Colonic mucosa (tissue), 4 donors: ENCODE results near the gene VWA5B1. TPM values are rescaled to one million over a fixed set of nuclear protein-coding genes. Genes with fewer than 3 reads are reported as not detected.

Experiments
- DNase-seq: peaks from one replicate; pipeline ENCODE4 v3.0.0-alpha.2; 2020
- H3K27ac ChIP-seq: fragments of 200-600 bp; one replicate; pipeline ENCODE4 v1.8.0; 2021
- H3K27me3 ChIP-seq: fragments of 200-600 bp; one replicate; pipeline ENCODE4 v1.8.0; 2021
- H3K36me3 ChIP-seq: fragments of 200-600 bp; one replicate; pipeline ENCODE4 v1.8.0; 2021
- H3K4me1 ChIP-seq: fragments of 200-600 bp; one replicate; pipeline ENCODE4 v1.8.0; 2021; ENCODE audit warnings: mild to moderate bottlenecking
- H3K4me3 ChIP-seq: fragments of 200-600 bp; one replicate; pipeline ENCODE4 v1.8.0; 2021
- H3K9ac ChIP-seq, 2 donors: one replicate each; pipeline ENCODE4 v1.7.0; 2013; ENCODE audit warnings: control low read depth in 2 of 2, low read depth in 2 of 2, low read length in 2 of 2
- H3K9me3 ChIP-seq: fragments of 200-600 bp; one replicate; pipeline ENCODE4 v1.8.0; 2021
- CTCF ChIP-seq: fragments of 200-600 bp; IDR thresholded peaks from one replicate; pipeline ENCODE4 v1.8.0; 2022; ENCODE audit warnings: antibody characterized with exemption, mild to moderate bottlenecking
- intact Hi-C: fragments of 100-400 bp; cut with DNase I; formaldehyde crosslinking; loops from one replicate; pipeline ENCODE4 v1.14.1; 2022
- total RNA-seq, 2 donors: library from RNA; stranded (reverse); fragmentation: NEBNext Ultra II Directional in 1 of 2; extraction: Animal tissue kit (Norgen Biotek cat#: 25700) in 1 of 2; gene quantifications; one replicate each; pipeline ENCODE4 v1.2.1, GENCODE V29; 2021
- donor health status: healthy.
- donor health status: DM: no; HTN: no; CAD: no.
- donor health status: DM: no; HTN: no; CAD: no.

Gene VWA5B1
- total RNA-seq, 2 donors from 2014 or later: 0.29 to 0.30 TPM

DNA sequence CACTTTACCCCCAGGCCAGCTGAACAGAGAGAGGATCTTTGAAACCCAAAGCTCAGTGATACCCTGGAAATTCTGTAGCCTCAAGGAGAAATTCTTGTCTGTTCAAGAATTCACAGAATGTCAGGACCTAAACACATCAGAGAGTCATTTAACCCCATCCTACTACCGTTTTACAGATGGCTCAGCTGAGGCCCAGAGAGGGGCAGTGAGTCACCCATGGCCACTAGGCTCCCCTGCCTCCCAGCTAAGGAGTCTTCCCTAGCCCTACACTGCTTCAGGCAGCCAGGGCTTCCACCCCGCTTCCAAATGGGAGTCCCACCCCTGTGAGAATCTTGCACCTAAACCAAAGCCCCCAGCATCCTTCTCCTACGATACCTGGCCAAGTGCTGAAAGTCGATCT, 28.3 kb downstream of the VWA5B1 start:
- TF ChIP-seq CTCF: no peak
- Histone ChIP-seq H3K27me3 (no peaks in the 10 kb centered on the region), H3K9ac (no peak overlapping the region), H3K9me3 (no peaks in the 10 kb centered on the region), H3K4me3 (no peak overlapping the region), H3K36me3 (no peaks in the 10 kb centered on the region), H3K27ac (no peak overlapping the region), H3K4me1 (no peaks in the 10 kb centered on the region)
- DNase-seq: no peak
- intact Hi-C loops: no loop called here

GRCh38 chr1:20319456-20320220, 29.0 kb downstream of the VWA5B1 start:
- no peak for TF ChIP-seq CTCF
- H3K27ac ChIP-seq: no peak overlapping the region
- DNase-seq: no peak
- H3K36me3 ChIP-seq: no peaks in the 10 kb centered on the region
- no peak overlapping the region for H3K9ac ChIP-seq
- intact Hi-C loops: no loop called here
- no peak overlapping the region for H3K4me3 ChIP-seq
- no peaks in the 10 kb centered on the region for H3K27me3 ChIP-seq
- no peaks in the 10 kb centered on the region for H3K4me1 ChIP-seq
- H3K9me3 ChIP-seq: no peaks in the 10 kb centered on the region

GRCh38 chr1:20320704-20321103, 30.0 kb downstream of the VWA5B1 start:
- Histone ChIP-seq H3K36me3 (no peaks in the 10 kb centered on the region), H3K27ac (no peak overlapping the region), H3K9me3 (no peaks in the 10 kb centered on the region), H3K4me1 (no peaks in the 10 kb centered on the region), H3K27me3 (no peaks in the 10 kb centered on the region), H3K9ac (no peak overlapping the region), H3K4me3 (no peak overlapping the region)
- no peak for DNase-seq
- intact Hi-C loops: no loop called here
- no peak for TF ChIP-seq CTCF

DNA sequence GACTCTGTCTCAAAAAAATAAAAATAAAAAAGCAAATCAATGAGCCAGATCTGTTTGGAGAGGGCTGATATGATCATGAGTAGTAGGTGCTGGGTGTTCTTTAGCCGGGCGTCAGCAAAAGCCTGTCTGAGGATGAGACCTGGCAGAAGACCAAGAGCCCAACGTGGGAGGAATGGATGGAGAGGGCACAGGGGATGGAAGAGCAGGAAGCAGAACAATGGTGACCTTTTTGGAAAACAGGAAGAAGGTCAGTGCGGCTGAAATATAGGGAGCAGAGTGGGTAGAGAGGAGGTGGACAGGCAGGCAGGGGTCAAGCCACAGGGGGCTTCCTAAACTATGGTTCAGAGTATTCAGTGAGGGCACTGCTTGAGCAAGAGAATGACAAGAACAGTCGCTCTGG, 30.9 kb downstream of the VWA5B1 start:
- Histone ChIP-seq H3K4me3 (no peak overlapping the region), H3K27ac (no peak overlapping the region), H3K4me1 (no peaks in the 10 kb centered on the region), H3K27me3 (no peaks in the 10 kb centered on the region), H3K9me3 (no peaks in the 10 kb centered on the region), H3K9ac (no peak overlapping the region), H3K36me3 (no peaks in the 10 kb centered on the region)
- DNase-seq: no peak
- no peak for TF ChIP-seq CTCF
- intact Hi-C loops: no loop called here

DNA sequence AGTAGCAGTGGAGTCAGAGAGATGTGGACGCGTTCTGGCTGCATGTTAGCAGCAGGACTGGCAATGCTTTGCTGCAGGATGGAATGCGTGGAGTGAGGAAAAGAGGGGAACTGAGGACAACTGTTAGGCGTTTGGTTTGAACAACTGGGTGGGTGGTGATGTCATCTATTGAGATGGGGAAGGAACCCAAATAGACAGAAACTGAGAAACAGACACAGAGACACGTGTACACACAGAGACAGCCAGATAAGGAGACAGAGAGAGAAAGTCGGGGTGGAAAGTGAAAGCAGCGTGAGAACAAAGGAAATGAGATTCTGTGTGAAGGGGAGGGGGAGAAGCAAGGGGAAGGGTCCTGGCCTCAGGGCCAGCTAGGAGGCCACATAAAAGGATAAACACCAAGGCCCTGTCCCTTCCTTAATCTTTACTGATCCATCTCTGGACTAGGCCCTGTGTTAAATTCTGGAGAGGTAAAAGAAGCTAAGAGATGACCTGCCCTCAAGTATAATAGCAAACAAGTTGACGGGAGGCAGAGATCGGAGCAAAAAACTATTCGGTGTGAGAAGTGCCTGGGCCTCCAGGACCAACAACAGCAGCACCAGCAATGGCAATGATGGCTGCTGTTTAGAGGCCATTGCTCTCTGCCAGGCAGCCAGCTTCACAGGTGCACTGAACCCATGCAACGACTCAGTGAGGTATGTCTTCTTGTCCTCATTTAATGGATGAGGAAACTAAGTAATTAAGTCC, 31.6 kb downstream of the VWA5B1 start:
- no peaks in the 10 kb centered on the region for H3K9me3 ChIP-seq
- no peaks in the 10 kb centered on the region for H3K36me3 ChIP-seq
- H3K27me3 ChIP-seq: no peaks in the 10 kb centered on the region
- no peak overlapping the region for H3K9ac ChIP-seq
- H3K4me1 ChIP-seq: no peaks in the 10 kb centered on the region
- no peak for DNase-seq
- H3K4me3 ChIP-seq: no peak overlapping the region
- intact Hi-C loops: no loop called here
- no peak for TF ChIP-seq CTCF
- no peak overlapping the region for H3K27ac ChIP-seq
